ENCODE data around the gene ADNP2.

ADNP2 gene

GRCh38 chr18:80108121-80108536 is 933 bp upstream of the ADNP2 start:
- H3K9me3 ChIP-seq (ENCODE audit: control insufficient read depth, low read length) = no peaks in the 10 kb centered on the region

GRCh38 chr18:80109676-80110078 is 615 bp downstream of the ADNP2 start:
- H3K27me3 ChIP-seq (ENCODE audit: control insufficient read depth, insufficient read depth, low read length) = no peaks in the 10 kb centered on the region
- H3K4me3 ChIP-seq (ENCODE audit: low read length) = peak overlapping the region; percentile 69
- peaks cover 4% of the 10 kb centered on the region for H3K4me1 ChIP-seq (ENCODE audit: control insufficient read depth, insufficient read depth, low read length)
- H3K36me3 ChIP-seq (ENCODE audit: control insufficient read depth, insufficient read depth, low read length) = no peaks in the 10 kb centered on the region
- H3K9me3 ChIP-seq (ENCODE audit: control insufficient read depth, low read length) = no peaks in the 10 kb centered on the region
- H3K9ac ChIP-seq (ENCODE audit: low read length) = peak overlapping the region; percentile 71

More at GRCh38 chr18:80108121-80108536, 933 bp upstream of the ADNP2 start:
- Histone ChIP-seq H3K4me3 (ENCODE audit: low read length) (no peak overlapping the region), H3K27me3 (ENCODE audit: control insufficient read depth, insufficient read depth, low read length) (no peaks in the 10 kb centered on the region), H3K36me3 (ENCODE audit: control insufficient read depth, insufficient read depth, low read length) (no peaks in the 10 kb centered on the region), H3K4me1 (ENCODE audit: control insufficient read depth, insufficient read depth, low read length) (peaks cover 4% of the 10 kb centered on the region), H3K9ac (ENCODE audit: low read length) (no peak overlapping the region)

- H3K9ac ChIP-seq (ENCODE audit: low read length) = no peak overlapping the region
- H3K27me3 ChIP-seq (ENCODE audit: control insufficient read depth, insufficient read depth, low read length) = no peaks in the 10 kb centered on the region
- H3K4me1 ChIP-seq (ENCODE audit: control insufficient read depth, insufficient read depth, low read length) = peaks cover 4% of the 10 kb centered on the region
- no peak overlapping the region for H3K4me3 ChIP-seq (ENCODE audit: low read length)
- no peaks in the 10 kb centered on the region for H3K36me3 ChIP-seq (ENCODE audit: control insufficient read depth, insufficient read depth, low read length)
- H3K9me3 ChIP-seq (ENCODE audit: control insufficient read depth, low read length) = no peaks in the 10 kb centered on the region
Observed at GRCh38 chr18:80112624-80113248, 3.7 kb downstream of the ADNP2 start.

GRCh38 chr18:80115035-80115434 is 6.0 kb downstream of the ADNP2 start:
- Histone ChIP-seq H3K27me3 (ENCODE audit: control insufficient read depth, insufficient read depth, low read length) (no peaks in the 10 kb centered on the region), H3K36me3 (ENCODE audit: control insufficient read depth, insufficient read depth, low read length) (no peaks in the 10 kb centered on the region), H3K9me3 (ENCODE audit: control insufficient read depth, low read length) (no peaks in the 10 kb centered on the region), H3K4me3 (ENCODE audit: low read length) (no peak overlapping the region), H3K4me1 (ENCODE audit: control insufficient read depth, insufficient read depth, low read length) (peaks cover 4% of the 10 kb centered on the region), H3K9ac (ENCODE audit: low read length) (no peak overlapping the region)

GRCh38 chr18:80119111-80119510 is 10.0 kb downstream of the ADNP2 start:
- Histone ChIP-seq H3K36me3 (ENCODE audit: control insufficient read depth, insufficient read depth, low read length) (no peaks in the 10 kb centered on the region), H3K9ac (ENCODE audit: low read length) (no peak overlapping the region), H3K4me3 (ENCODE audit: low read length) (no peak overlapping the region), H3K27me3 (ENCODE audit: control insufficient read depth, insufficient read depth, low read length) (no peaks in the 10 kb centered on the region), H3K9me3 (ENCODE audit: control insufficient read depth, low read length) (no peaks in the 10 kb centered on the region), H3K4me1 (ENCODE audit: control insufficient read depth, insufficient read depth, low read length) (no peaks in the 10 kb centered on the region)

- Histone ChIP-seq H3K4me1 (ENCODE audit: control insufficient read depth, insufficient read depth, low read length) (no peaks in the 10 kb centered on the region), H3K4me3 (ENCODE audit: low read length) (no peak overlapping the region)
Observed at GRCh38 chr18:80120932-80121331, 11.9 kb downstream of the ADNP2 start.

GRCh38 chr18:80124131-80124530 is 15.1 kb downstream of the ADNP2 start:
- no peak overlapping the region for H3K9ac ChIP-seq (ENCODE audit: low read length)
- no peak overlapping the region for H3K4me3 ChIP-seq (ENCODE audit: low read length)
- no peaks in the 10 kb centered on the region for H3K4me1 ChIP-seq (ENCODE audit: control insufficient read depth, insufficient read depth, low read length)

More at GRCh38 chr18:80120932-80121331, 11.9 kb downstream of the ADNP2 start:
- no peaks in the 10 kb centered on the region for H3K27me3 ChIP-seq (ENCODE audit: control insufficient read depth, insufficient read depth, low read length)
- no peak overlapping the region for H3K9ac ChIP-seq (ENCODE audit: low read length)
- no peaks in the 10 kb centered on the region for H3K36me3 ChIP-seq (ENCODE audit: control insufficient read depth, insufficient read depth, low read length)
- no peaks in the 10 kb centered on the region for H3K9me3 ChIP-seq (ENCODE audit: control insufficient read depth, low read length)

GRCh38 chr18:80126797-80127196 is 17.7 kb downstream of the ADNP2 start:
- no peaks in the 10 kb centered on the region for H3K27me3 ChIP-seq (ENCODE audit: control insufficient read depth, insufficient read depth, low read length)
- H3K9ac ChIP-seq (ENCODE audit: low read length) = no peak overlapping the region
- no peak overlapping the region for H3K4me3 ChIP-seq (ENCODE audit: low read length)
- H3K4me1 ChIP-seq (ENCODE audit: control insufficient read depth, insufficient read depth, low read length) = no peaks in the 10 kb centered on the region
- H3K36me3 ChIP-seq (ENCODE audit: control insufficient read depth, insufficient read depth, low read length) = no peaks in the 10 kb centered on the region
- no peaks in the 10 kb centered on the region for H3K9me3 ChIP-seq (ENCODE audit: control insufficient read depth, low read length)

More at GRCh38 chr18:80124131-80124530, 15.1 kb downstream of the ADNP2 start:
- Histone ChIP-seq H3K27me3 (ENCODE audit: control insufficient read depth, insufficient read depth, low read length) (no peaks in the 10 kb centered on the region), H3K36me3 (ENCODE audit: control insufficient read depth, insufficient read depth, low read length) (no peaks in the 10 kb centered on the region), H3K9me3 (ENCODE audit: control insufficient read depth, low read length) (no peaks in the 10 kb centered on the region)

GRCh38 chr18:80127635-80128034 is 18.6 kb downstream of the ADNP2 start:
- H3K4me3 ChIP-seq (ENCODE audit: low read length) = no peak overlapping the region
- H3K9me3 ChIP-seq (ENCODE audit: control insufficient read depth, low read length) = no peaks in the 10 kb centered on the region
- H3K27me3 ChIP-seq (ENCODE audit: control insufficient read depth, insufficient read depth, low read length) = no peaks in the 10 kb centered on the region
- no peak overlapping the region for H3K9ac ChIP-seq (ENCODE audit: low read length)
- no peaks in the 10 kb centered on the region for H3K4me1 ChIP-seq (ENCODE audit: control insufficient read depth, insufficient read depth, low read length)
- no peaks in the 10 kb centered on the region for H3K36me3 ChIP-seq (ENCODE audit: control insufficient read depth, insufficient read depth, low read length)

- Histone ChIP-seq H3K4me1 (ENCODE audit: control insufficient read depth, insufficient read depth, low read length) (no peaks in the 10 kb centered on the region), H3K9me3 (ENCODE audit: control insufficient read depth, low read length) (no peaks in the 10 kb centered on the region)
Observed at GRCh38 chr18:80129672-80130367, 20.8 kb downstream of the ADNP2 start.

GRCh38 chr18:80130555-80130954 is 21.5 kb downstream of the ADNP2 start:
- Histone ChIP-seq H3K36me3 (ENCODE audit: control insufficient read depth, insufficient read depth, low read length) (peaks cover 14% of the 10 kb centered on the region), H3K4me1 (ENCODE audit: control insufficient read depth, insufficient read depth, low read length) (no peaks in the 10 kb centered on the region), H3K9me3 (ENCODE audit: control insufficient read depth, low read length) (no peaks in the 10 kb centered on the region), H3K4me3 (ENCODE audit: low read length) (no peak overlapping the region), H3K9ac (ENCODE audit: low read length) (no peak overlapping the region), H3K27me3 (ENCODE audit: control insufficient read depth, insufficient read depth, low read length) (no peaks in the 10 kb centered on the region)

More at GRCh38 chr18:80129672-80130367, 20.8 kb downstream of the ADNP2 start:
- Histone ChIP-seq H3K4me3 (ENCODE audit: low read length) (no peak overlapping the region), H3K9ac (ENCODE audit: low read length) (no peak overlapping the region), H3K36me3 (ENCODE audit: control insufficient read depth, insufficient read depth, low read length) (peaks cover 14% of the 10 kb centered on the region), H3K27me3 (ENCODE audit: control insufficient read depth, insufficient read depth, low read length) (no peaks in the 10 kb centered on the region)

GRCh38 chr18:80132180-80132812 is 23.2 kb downstream of the ADNP2 start:
- Histone ChIP-seq H3K4me1 (ENCODE audit: control insufficient read depth, insufficient read depth, low read length) (no peaks in the 10 kb centered on the region), H3K9me3 (ENCODE audit: control insufficient read depth, low read length) (no peaks in the 10 kb centered on the region), H3K4me3 (ENCODE audit: low read length) (no peak overlapping the region), H3K36me3 (ENCODE audit: control insufficient read depth, insufficient read depth, low read length) (peaks cover 14% of the 10 kb centered on the region), H3K9ac (ENCODE audit: low read length) (no peak overlapping the region), H3K27me3 (ENCODE audit: control insufficient read depth, insufficient read depth, low read length) (no peaks in the 10 kb centered on the region)
